ENCODE measurements around the gene FIG4. TPM values are rescaled to one million over a fixed set of nuclear protein-coding genes. Genes with fewer than 3 reads are reported as not detected.

The FIG4 gene
- polyA plus RNA-seq, 3 donors: 27.2 to 65.3 (median 53.7) TPM

- H3K27ac ChIP-seq (ENCODE audit: low read depth in 1 of 2, low read length in 2 of 2): no peak overlapping the region
- no peak overlapping the region for H3K4me3 Mint-ChIP-seq
Measured at GRCh38 chr6:109834131-109834530, 143.0 kb downstream of the FIG4 start.

GRCh38 chr6:109834595-109835437, 143.7 kb downstream of the FIG4 start:
- H3K27ac Mint-ChIP-seq: no peak overlapping the region
- Histone ChIP-seq H3K79me2 (ENCODE audit: insufficient read depth, low read length) (no peaks in the 10 kb centered on the region), H3K4me3 (replicated peaks in 1 of 3; ENCODE audit: low read depth in 2 of 3, low read length in 3 of 3) (no peak overlapping the region), H3K36me3 (replicated peaks in 1 of 2; ENCODE audit: control insufficient read depth in 1 of 2, insufficient read depth in 2 of 2, low read length in 2 of 2) (peaks cover 0 to 11% of the 10 kb centered on the region in 2 donors), H3K9me3 (replicated peaks in 1 of 2; ENCODE audit: control insufficient read depth in 1 of 2, insufficient read depth in 1 of 2, low read length in 2 of 2) (peaks cover 7 to 16% of the 10 kb centered on the region in 2 donors), H3K4me2 (replicated peaks; ENCODE audit: extremely low read depth, low read length, poor library complexity, severe bottlenecking) (no peak overlapping the region), H3K27me3 (ENCODE audit: control insufficient read depth in 2 of 2, insufficient read depth in 2 of 2, low read length in 2 of 2) (no peaks in the 10 kb centered on the region), H3K4me1 (ENCODE audit: control insufficient read depth in 1 of 2, insufficient read depth in 2 of 2, low read length in 2 of 2) (no peaks in the 10 kb centered on the region), H4K20me1 (ENCODE audit: insufficient read depth, low read length) (no peaks in the 10 kb centered on the region), H3K9ac (ENCODE audit: insufficient read depth, low read length, poor library complexity, severe bottlenecking) (no peak overlapping the region), H3K27ac (ENCODE audit: low read depth in 1 of 2, low read length in 2 of 2) (no peak overlapping the region), H2AFZ (ENCODE audit: insufficient read depth, low read depth, low read length, poor library complexity, severe bottlenecking) (no peak overlapping the region)
- intact Hi-C loops (cut with micrococcal nuclease): no loop called here
- no peak overlapping the region for H3K4me3 Mint-ChIP-seq
- H3K27me3 Mint-ChIP-seq (ENCODE audit: low read depth in 3 of 3): peaks cover 0 to 2% (median 1%) of the 10 kb centered on the region in 3 donors
- DNase-seq: no peak
- H3K36me3 Mint-ChIP-seq: peaks cover 15 to 24% of the 10 kb centered on the region in 2 donors
- no peaks in the 10 kb centered on the region for H3K4me1 Mint-ChIP-seq
- WGBS (ENCODE audit: insufficient coverage): 93% methylated on average over 3 of the region's 7 CpGs
- TF ChIP-seq CTCF (IDR thresholded peaks at IDR 0.05): no peak
- peaks cover 20 to 30% (median 22%) of the 10 kb centered on the region in 7 donors for H3K9me3 Mint-ChIP-seq

More at GRCh38 chr6:109834131-109834530, 143.0 kb downstream of the FIG4 start:
- H3K9me3 Mint-ChIP-seq: peaks cover 25 to 36% (median 29%) of the 10 kb centered on the region in 7 donors
- Histone ChIP-seq H3K79me2 (ENCODE audit: insufficient read depth, low read length) (no peaks in the 10 kb centered on the region), H3K4me1 (ENCODE audit: control insufficient read depth in 1 of 2, insufficient read depth in 2 of 2, low read length in 2 of 2) (no peaks in the 10 kb centered on the region), H3K36me3 (replicated peaks in 1 of 2; ENCODE audit: control insufficient read depth in 1 of 2, insufficient read depth in 2 of 2, low read length in 2 of 2) (peaks cover 6 to 17% of the 10 kb centered on the region in 2 donors), H3K4me3 (replicated peaks in 1 of 3; ENCODE audit: low read depth in 2 of 3, low read length in 3 of 3) (no peak overlapping the region), H3K9ac (ENCODE audit: insufficient read depth, low read length, poor library complexity, severe bottlenecking) (no peak overlapping the region), H3K9me3 (replicated peaks in 1 of 2; ENCODE audit: control insufficient read depth in 1 of 2, insufficient read depth in 1 of 2, low read length in 2 of 2) (peaks cover 14 to 21% of the 10 kb centered on the region in 2 donors), H3K4me2 (replicated peaks; ENCODE audit: extremely low read depth, low read length, poor library complexity, severe bottlenecking) (no peak overlapping the region), H3K27me3 (ENCODE audit: control insufficient read depth in 2 of 2, insufficient read depth in 2 of 2, low read length in 2 of 2) (no peaks in the 10 kb centered on the region), H4K20me1 (ENCODE audit: insufficient read depth, low read length) (no peaks in the 10 kb centered on the region), H2AFZ (ENCODE audit: insufficient read depth, low read depth, low read length, poor library complexity, severe bottlenecking) (no peak overlapping the region)
- H3K27ac Mint-ChIP-seq: no peak overlapping the region
- H3K36me3 Mint-ChIP-seq: peaks cover 22 to 31% of the 10 kb centered on the region in 2 donors
- TF ChIP-seq CTCF (IDR thresholded peaks at IDR 0.05): no peak
- H3K4me1 Mint-ChIP-seq: no peaks in the 10 kb centered on the region
- WGBS (ENCODE audit: insufficient coverage): no CpG with 5 or more reads among the region's 3 CpGs
- DNase-seq: no peak
- H3K27me3 Mint-ChIP-seq (ENCODE audit: low read depth in 3 of 3): peaks cover 0 to 2% (median 1%) of the 10 kb centered on the region in 3 donors
- intact Hi-C loops (cut with micrococcal nuclease): no loop called here
